IMR-90 (cell line): ENCODE measurements around the gene ABTB2. TPM values are rescaled to one million over a fixed set of nuclear protein-coding genes. Genes with fewer than 3 reads are reported as not detected.

Experiments used
- ATAC-seq: fragments of 200-7000 bp; cut with Tn5 transposase; 2 replicates; pipeline ENCODE4 v1.9.1; 2020; ENCODE audit warnings: low read depth, mild to moderate bottlenecking, moderate library complexity
- BruUV-seq: library from RNA; stranded (reverse); fragments of 400-500 nt; replicated peaks from 2 replicates; lab custom pipeline; 2021; lab: Mats Ljungman, UMichigan
- CTCF ChIA-PET: fragments of 300-600 bp; formaldehyde crosslinking; extraction: SDS; loops from one replicate; lab custom pipeline; 2021; ENCODE audit warnings: antibody characterized with exemption; lab: Yijun Ruan, JAX
- POLR2A ChIA-PET: fragments of 300-600 bp; sonication (Branson Sonifier 250); formaldehyde crosslinking; loops from one replicate; lab custom pipeline; 2022; ENCODE audit warnings: antibody characterized with exemption; ENCODE audit not compliant: unreplicated experiment; lab: Charles Lee
- DNase-seq: peaks from one replicate; pipeline ENCODE4 v3.0.0; 2013
- H2AFZ ChIP-seq: replicated peaks from 2 replicates; pipeline ENCODE3; 2013; ENCODE audit warnings: low read length, mild to moderate bottlenecking; ENCODE audit not compliant: poor library complexity
- H2AK5ac ChIP-seq: 2 replicates; pipeline ENCODE4 v1.6.1; 2013; ENCODE audit warnings: low read depth, low read length, inconsistent platforms
- H2AK9ac ChIP-seq: replicated peaks from 2 replicates; pipeline ENCODE3; 2013; ENCODE audit warnings: mild to moderate bottlenecking, low read depth, low read length, moderate library complexity; ENCODE audit not compliant: poor library complexity
- H2BK120ac ChIP-seq: 2 replicates; pipeline ENCODE4 v1.6.1; 2013; ENCODE audit warnings: low read depth, low read length, inconsistent platforms
- H2BK15ac ChIP-seq: 3 replicates; pipeline ENCODE4 v1.6.1; 2013; ENCODE audit warnings: low read depth, low read length, inconsistent platforms
- H2BK20ac ChIP-seq: 2 replicates; pipeline ENCODE4 v1.6.1; 2013; ENCODE audit warnings: low read depth, mild to moderate bottlenecking, inconsistent platforms, low read length, moderate library complexity
- H2BK5ac ChIP-seq: 2 replicates; pipeline ENCODE4 v1.6.1; 2013; ENCODE audit warnings: mild to moderate bottlenecking, low read depth, low read length, inconsistent platforms; ENCODE audit not compliant: poor library complexity, severe bottlenecking
- H3K14ac ChIP-seq: replicated peaks from 2 replicates; pipeline ENCODE4 v1.6.1; 2013; ENCODE audit warnings: low read depth, low read length, inconsistent platforms
- H3K18ac ChIP-seq: 2 replicates; pipeline ENCODE4 v1.6.1; 2013; ENCODE audit warnings: low read depth, low read length, control low read depth
- H3K23ac ChIP-seq: 2 replicates; pipeline ENCODE4 v1.6.1; 2013; ENCODE audit warnings: low read depth, low read length, inconsistent platforms
- H3K27ac ChIP-seq: 2 replicates; pipeline ENCODE4 v1.5.1; 2013; ENCODE audit warnings: mild to moderate bottlenecking, control low read depth, low read length; ENCODE audit not compliant: insufficient read depth
- H3K27me3 ChIP-seq: 2 replicates; pipeline ENCODE4 v1.6.1; 2013; ENCODE audit warnings: low read length; ENCODE audit not compliant: control insufficient read depth, insufficient read depth
- H3K36me3 ChIP-seq: 2 replicates; pipeline ENCODE4 v1.6.1; 2013; ENCODE audit warnings: low read length, mixed read lengths; ENCODE audit not compliant: control insufficient read depth, insufficient read depth
- H3K4ac ChIP-seq: 2 replicates; pipeline ENCODE4 v1.6.1; 2013; ENCODE audit warnings: low read depth, low read length, inconsistent platforms
- H3K4me1 ChIP-seq: 2 replicates; pipeline ENCODE4 v1.6.1; 2013; ENCODE audit warnings: low read length, mixed read lengths; ENCODE audit not compliant: control insufficient read depth, insufficient read depth
- H3K4me2 ChIP-seq: 2 replicates; pipeline ENCODE4 v1.6.1; 2013; ENCODE audit warnings: low read depth, mild to moderate bottlenecking, control low read depth, low read length, moderate library complexity
- H3K4me3 ChIP-seq: 2 replicates; pipeline ENCODE4 v1.5.1; 2013; ENCODE audit warnings: low read depth, mild to moderate bottlenecking, control low read depth, low read length, moderate library complexity; ENCODE audit not compliant: insufficient read depth
- H3K56ac ChIP-seq: 2 replicates; pipeline ENCODE4 v1.6.1; 2013; ENCODE audit warnings: low read length, inconsistent platforms; ENCODE audit not compliant: insufficient read depth; ENCODE audit errors: extremely low read depth
- H3K79me1 ChIP-seq, 2 experiments: 2 replicates each; pipeline ENCODE4 v1.6.1; 2013; ENCODE audit warnings: low read length in 2 of 2, inconsistent platforms in 1 of 2, low read depth in 1 of 2
- H3K9ac ChIP-seq: 2 replicates; pipeline ENCODE4 v1.6.1; 2013; ENCODE audit warnings: low read depth, low read length, control low read depth
- H3K9me1 ChIP-seq: 2 replicates; pipeline ENCODE4 v1.6.1; 2013; ENCODE audit warnings: low read length, inconsistent platforms; ENCODE audit not compliant: insufficient read depth
- H3K9me3 ChIP-seq: 2 replicates; pipeline ENCODE4 v1.6.1; 2013; ENCODE audit warnings: low read length; ENCODE audit not compliant: control insufficient read depth, insufficient read depth
- H4K20me1 ChIP-seq: 2 replicates; pipeline ENCODE4 v1.6.1; 2013; ENCODE audit warnings: low read length, inconsistent platforms; ENCODE audit not compliant: insufficient read depth
- H4K5ac ChIP-seq: 2 replicates; pipeline ENCODE4 v1.6.1; 2013; ENCODE audit warnings: mild to moderate bottlenecking, low read depth, low read length, control low read depth
- H4K8ac ChIP-seq, 2 experiments: 2 replicates each; pipeline ENCODE4 v1.6.1; 2013; ENCODE audit warnings: low read depth in 2 of 2, low read length in 2 of 2, control low read depth in 1 of 2, inconsistent platforms in 1 of 2
- H4K91ac ChIP-seq: 2 replicates; pipeline ENCODE4 v1.6.1; 2013; ENCODE audit warnings: low read depth, low read length, inconsistent platforms; ENCODE audit not compliant: insufficient read depth
- WGBS, 2 experiments: methylation state at CpG; one replicate each; pipeline versions ENCODE4 v1.1.5 to v1.1.7; 2013; ENCODE audit warnings: missing lambda C conversion rate in 2 of 2; ENCODE audit not compliant: insufficient read length in 1 of 2; ENCODE audit errors: extremely low coverage in 2 of 2; 5-methylcytosine and 5-hydroxymethylcytosine counted together
- dilution Hi-C: fragments of 300-500 bp; cut with HindIII; formaldehyde crosslinking; loops from one replicate; pipeline ENCODE4 v1.14.3; 2018; ENCODE audit warnings: low sequenced_read_pairs; ENCODE audit not compliant: unreplicated experiment
- in situ Hi-C: fragments of 300-500 bp; cut with MboI; formaldehyde crosslinking; loops from 3 replicates; pipeline ENCODE4 v1.14.3; 2019; ENCODE audit warnings: low sequenced_read_pairs, inconsistent platforms, mixed read lengths
- intact Hi-C: fragments of 100-400 bp; cut with micrococcal nuclease; formaldehyde crosslinking; loops from 2 replicates; pipeline ENCODE4 v1.10.0; 2022
- polyA plus RNA-seq, 3 experiments: library from polyadenylated mRNA; depleted of rRNA; stranded (reverse); fragments of >200 nt; gene quantifications; 2 replicates each; pipeline ENCODE4 v1.2.3, GENCODE V29; 2012; ENCODE audit warnings: low replicate concordance in 1 of 3
- total RNA-seq: library from RNA; depleted of rRNA; stranded (reverse); fragments of >200 nt; gene quantifications from 2 replicates; pipeline ENCODE4 v1.2.3, GENCODE V29; 2012
- TF ChIP-seq, protein P1 (sequence below): fragments of 150-350 bp; IDR thresholded peaks from 2 replicates; pipeline ENCODE4 v1.6.1; 2017; ENCODE audit warnings: mild to moderate bottlenecking, antibody characterized with exemption, low read length, low read depth

ABTB2 gene
- total and polyA plus RNA-seq, 2 of the 4 experiments (the other 2 are of a cell fraction) = 0.18 to 2.0 TPM

GRCh38 chr11:34114471-34114870 is 243.3 kb downstream of the ABTB2 start:
- H3K9me3 ChIP-seq = no peaks in the 10 kb centered on the region
- dilution Hi-C loops = no loop called here
- peaks cover 12 to 26% of the 10 kb centered on the region in 2 experiments; a peak in 3 of 4 replicates for H3K79me1 ChIP-seq
- no peak overlapping the region for H2BK15ac ChIP-seq
- H3K9ac ChIP-seq = no peak overlapping the region
- no peak overlapping the region for H4K5ac ChIP-seq
- no peak for ATAC-seq
- intact Hi-C loops = no loop called here
- H3K4me2 ChIP-seq = no peak overlapping the region
- H3K4me1 ChIP-seq = no peaks in the 10 kb centered on the region
- H4K91ac ChIP-seq = no peak overlapping the region
- WGBS, 2 experiments = 92% methylated on average over 2 of the region's 5 CpGs; no CpG with 5 or more reads in 1 of the 2 experiments
- no peak overlapping the region for H3K4me3 ChIP-seq
- H2AFZ ChIP-seq = no peak overlapping the region
- H3K18ac ChIP-seq = no peak overlapping the region
- H3K27me3 ChIP-seq = no peaks in the 10 kb centered on the region
- H2BK20ac ChIP-seq = no peak overlapping the region
- peaks cover 61% of the 10 kb centered on the region for H3K36me3 ChIP-seq
- no peak overlapping the region for H3K14ac ChIP-seq
- no peak overlapping the region for H2BK120ac ChIP-seq
- no peaks in the 10 kb centered on the region for H4K20me1 ChIP-seq
- 0 out of 2 replicates have a peak, but pooled peaks cover 2% of the 10 kb centered on the region for H3K9me1 ChIP-seq
- no peak overlapping the region for H4K8ac ChIP-seq
- no peak overlapping the region for H3K23ac ChIP-seq
- CTCF ChIA-PET = interaction anchor here (1.0 kb wide), 1 partner anchor 60 kb away, joined by 3 read pairs; no protein-coding TSS in a partner anchor
- TF ChIP-seq, protein P1, sequence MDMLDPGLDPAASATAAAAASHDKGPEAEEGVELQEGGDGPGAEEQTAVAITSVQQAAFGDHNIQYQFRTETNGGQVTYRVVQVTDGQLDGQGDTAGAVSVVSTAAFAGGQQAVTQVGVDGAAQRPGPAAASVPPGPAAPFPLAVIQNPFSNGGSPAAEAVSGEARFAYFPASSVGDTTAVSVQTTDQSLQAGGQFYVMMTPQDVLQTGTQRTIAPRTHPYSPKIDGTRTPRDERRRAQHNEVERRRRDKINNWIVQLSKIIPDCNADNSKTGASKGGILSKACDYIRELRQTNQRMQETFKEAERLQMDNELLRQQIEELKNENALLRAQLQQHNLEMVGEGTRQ = no peak
- H3K4ac ChIP-seq = no peak overlapping the region
- in situ Hi-C loops = no loop called here
- no peak overlapping the region for H2AK9ac ChIP-seq
- POLR2A ChIA-PET = interaction anchor here (1.0 kb wide), 1 partner anchor 9 kb away, joined by 4 read pairs; the partner anchor contains the start of gene NAT10
- no peak overlapping the region for H3K56ac ChIP-seq
- DNase-seq = no peak
- H2BK5ac ChIP-seq = no peak overlapping the region
- no peak overlapping the region for H2AK5ac ChIP-seq
- no TSS peak for BruUV-seq
- no peak overlapping the region for H3K27ac ChIP-seq
